ENCODE data around the gene MERTK. TPM values are rescaled to one million over a fixed set of nuclear protein-coding genes. Genes with fewer than 3 reads are reported as not detected.

The MERTK gene
- total and polyA plus RNA-seq, 8 donors, result 2.8 to 13.9 (median 5.4) TPM

- Histone ChIP-seq H3K9me3 (no peaks in the 10 kb centered on the region), H3K36me3 (no peaks in the 10 kb centered on the region), H3K4me1 (no peaks in the 10 kb centered on the region), H3K27ac (no peak overlapping the region), H3K27me3 (no peaks in the 10 kb centered on the region), H3K4me3 (no peak overlapping the region)
- intact Hi-C loops (cut with DNase I), result no loop called here
- ATAC-seq (no peak), FAIRE-seq (no peak), DNase-seq (no peak)
- WGBS, 2 donors, result 72 to 86% methylated on average over 6 of the region's 6 CpGs
- no peak for TF ChIP-seq CTCF (IDR thresholded peaks at IDR 0.05)
Observed at GRCh38 chr2:111975819-111976218, 77.4 kb downstream of the MERTK start.

- H3K27me3 ChIP-seq, result no peaks in the 10 kb centered on the region
- intact Hi-C loops (cut with DNase I), result no loop called here
- no peaks in the 10 kb centered on the region for H3K4me1 ChIP-seq
- no peaks in the 10 kb centered on the region for H3K36me3 ChIP-seq
- DNase-seq (no peak), ATAC-seq (no peak), FAIRE-seq (no peak)
- H3K9me3 ChIP-seq, result no peaks in the 10 kb centered on the region
- H3K4me3 ChIP-seq, result no peak overlapping the region
- no peak for TF ChIP-seq CTCF (IDR thresholded peaks at IDR 0.05)
- no peak overlapping the region for H3K27ac ChIP-seq
- 95 to 98% methylated on average over 1 of the region's 1 CpG for WGBS, 2 donors
Observed at GRCh38 chr2:111977240-111977639, 78.8 kb downstream of the MERTK start.

- Histone ChIP-seq H3K9me3 (no peaks in the 10 kb centered on the region), H3K4me3 (no peak overlapping the region), H3K27me3 (no peaks in the 10 kb centered on the region), H3K36me3 (peaks cover 0 to 7% (median 0%) of the 10 kb centered on the region in 3 donors), H3K27ac (no peak overlapping the region), H3K4me1 (no peaks in the 10 kb centered on the region)
- FAIRE-seq, result no peak
- intact Hi-C loops (cut with DNase I), result no loop called here
- ATAC-seq, result no peak
- no peak for DNase-seq
- 79 to 80% methylated on average over 7 of the region's 7 CpGs for WGBS, 2 donors
- TF ChIP-seq CTCF (IDR thresholded peaks at IDR 0.05), result no peak
Observed at GRCh38 chr2:111978452-111979170, 80.2 kb downstream of the MERTK start.

- no peak for TF ChIP-seq CTCF (IDR thresholded peaks at IDR 0.05)
- DNase-seq (no peak), ATAC-seq (no peak), FAIRE-seq (no peak)
- H3K4me3 ChIP-seq, result no peak overlapping the region
- no peaks in the 10 kb centered on the region for H3K27me3 ChIP-seq
- no peaks in the 10 kb centered on the region for H3K4me1 ChIP-seq
- 97% methylated on average over 2 of the region's 2 CpGs for WGBS, 2 donors
- no peak overlapping the region for H3K27ac ChIP-seq
- no peaks in the 10 kb centered on the region for H3K9me3 ChIP-seq
- intact Hi-C loops (cut with DNase I), result no loop called here
- peaks cover 0 to 20% (median 0%) of the 10 kb centered on the region in 3 donors for H3K36me3 ChIP-seq
Observed at GRCh38 chr2:111981666-111982065, 83.3 kb downstream of the MERTK start.

GRCh38 chr2:111982822-111983221, 84.4 kb downstream of the MERTK start:
- no peak for FAIRE-seq
- no peak for ATAC-seq

More at GRCh38 chr2:111982822-111983221, 84.4 kb downstream of the MERTK start:
- Histone ChIP-seq H3K27ac (no peak overlapping the region), H3K4me3 (no peak overlapping the region), H3K4me1 (no peaks in the 10 kb centered on the region), H3K36me3 (peaks cover 0 to 20% (median 0%) of the 10 kb centered on the region in 3 donors), H3K9me3 (no peaks in the 10 kb centered on the region), H3K27me3 (no peaks in the 10 kb centered on the region)
- WGBS, 2 donors, result 93% methylated on average over 5 of the region's 5 CpGs
- DNase-seq, result no peak
- intact Hi-C loops (cut with DNase I), result no loop called here
- TF ChIP-seq CTCF (IDR thresholded peaks at IDR 0.05), result no peak

Measured in pancreas (tissue), 10 donors.